D721Med (cell line): ENCODE data around the gene HSF5.
"Not testable (repeated sequence)": the region's sequence is repeated elsewhere in the genome, so short reads cannot be mapped to it uniquely, and the experiment has no call there.

ENCODE experiments used
- DNase-seq: peaks from one replicate; pipeline ENCODE4 v3.0.0; 2011; ENCODE audit warnings: low spot score; ENCODE audit not compliant: insufficient read length
- FAIRE-seq: peaks from 2 replicates; lab custom pipeline; 2011; peaks lifted over from hg19 to GRCh38; lab: Jason Lieb, UNC
- CTCF ChIP-seq: IDR thresholded peaks from 2 replicates; pipeline ENCODE4 v1.5.1; 2012; ENCODE audit warnings: mild to moderate bottlenecking, control low read depth; ENCODE audit not compliant: insufficient read depth; ENCODE audit errors: missing control alignments

HSF5 gene

DNA sequence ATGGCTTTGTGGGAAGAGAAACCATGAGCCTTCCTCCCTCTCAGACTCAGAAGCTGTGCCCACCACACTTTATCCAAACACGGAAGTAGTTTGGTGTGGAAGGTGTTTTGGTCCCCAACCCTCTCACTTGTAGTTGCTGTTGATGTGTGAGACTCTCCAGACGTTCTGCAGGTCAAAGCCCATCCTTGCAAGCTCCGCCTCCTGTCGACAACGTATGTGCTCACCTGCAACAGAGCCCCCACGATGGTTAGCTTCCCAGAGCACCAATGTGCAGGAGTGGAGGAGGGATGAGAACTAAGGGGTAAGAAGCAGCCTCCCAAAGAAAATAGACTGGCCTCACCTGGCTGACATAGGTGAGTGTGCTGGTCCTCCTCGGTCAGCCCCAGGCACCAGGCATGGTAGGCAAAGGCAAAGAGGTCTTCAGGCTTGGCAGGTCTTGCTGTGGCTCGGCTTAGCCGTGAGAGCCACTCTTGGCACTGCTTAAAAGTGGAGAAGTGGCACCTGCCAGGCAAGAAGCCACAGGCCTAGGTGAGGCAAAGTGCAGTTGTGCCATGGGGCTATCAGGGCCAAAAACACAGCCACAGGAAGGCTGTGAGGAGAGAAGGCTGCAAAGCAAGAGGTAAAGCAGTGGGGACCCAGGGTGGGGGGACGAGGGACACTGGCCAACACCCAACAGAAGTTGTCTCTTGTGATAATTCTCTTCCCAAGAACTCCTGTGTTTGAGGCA, 20.3 kb upstream of the HSF5 start:
- no peak for DNase-seq
- FAIRE-seq: no peak
- no peak for TF ChIP-seq CTCF

DNA sequence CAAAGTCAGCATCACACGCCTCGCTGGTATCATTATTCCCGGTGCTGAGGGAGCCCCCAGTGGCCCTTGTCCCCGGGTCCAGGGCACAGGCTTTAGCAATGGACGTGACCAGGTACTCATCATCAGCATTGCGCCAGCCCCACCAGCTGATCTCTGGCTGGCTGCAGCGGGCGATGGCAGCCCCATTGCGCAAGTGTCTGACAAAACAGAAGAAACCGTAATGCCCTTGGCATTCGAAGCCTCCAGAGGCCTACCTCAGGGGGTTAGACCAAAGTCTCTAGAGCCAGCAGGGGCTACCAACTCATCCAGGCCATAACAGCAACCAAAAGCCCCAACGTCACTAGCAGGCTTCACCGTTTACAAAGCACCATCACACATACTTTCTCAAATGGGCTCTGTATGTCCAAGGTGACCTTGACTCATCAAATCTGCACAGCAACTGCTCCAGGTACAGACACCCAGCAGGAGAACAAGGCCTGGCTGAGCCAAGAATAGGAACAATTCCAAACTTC, 19.0 kb upstream of the HSF5 start:
- no peak for FAIRE-seq
- DNase-seq: no peak
- TF ChIP-seq CTCF: no peak

GRCh38 chr17:58506354-58507080, 18.3 kb upstream of the HSF5 start:
- FAIRE-seq: no peak
- no peak for DNase-seq
- TF ChIP-seq CTCF: no peak

DNA sequence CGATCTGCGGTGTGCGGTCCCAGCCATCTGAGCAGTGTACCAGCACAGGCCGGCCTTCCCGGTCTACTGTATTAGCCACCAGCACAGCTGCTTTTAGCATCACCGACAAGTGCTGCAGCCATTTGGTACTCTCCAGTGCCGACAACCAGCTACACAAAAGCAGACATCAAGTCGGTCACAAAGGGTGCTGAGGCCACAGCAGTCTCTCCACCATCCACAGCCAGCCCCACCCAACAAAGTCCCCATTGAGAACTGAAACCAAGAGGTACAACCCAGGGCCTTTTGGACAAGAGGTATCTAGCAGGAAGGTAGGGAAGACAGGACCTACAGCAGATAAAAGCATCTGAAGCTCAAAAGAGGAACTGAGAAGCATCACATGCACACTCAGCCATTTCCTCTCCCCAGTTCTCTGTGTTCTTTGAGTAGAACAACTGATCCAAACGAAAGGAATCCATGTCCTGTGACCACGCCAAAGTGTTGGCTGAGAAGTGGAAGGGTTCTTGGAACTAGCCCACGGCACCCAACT, 16.7 kb upstream of the HSF5 start:
- FAIRE-seq: no peak
- no peak for TF ChIP-seq CTCF
- DNase-seq: no peak

DNA sequence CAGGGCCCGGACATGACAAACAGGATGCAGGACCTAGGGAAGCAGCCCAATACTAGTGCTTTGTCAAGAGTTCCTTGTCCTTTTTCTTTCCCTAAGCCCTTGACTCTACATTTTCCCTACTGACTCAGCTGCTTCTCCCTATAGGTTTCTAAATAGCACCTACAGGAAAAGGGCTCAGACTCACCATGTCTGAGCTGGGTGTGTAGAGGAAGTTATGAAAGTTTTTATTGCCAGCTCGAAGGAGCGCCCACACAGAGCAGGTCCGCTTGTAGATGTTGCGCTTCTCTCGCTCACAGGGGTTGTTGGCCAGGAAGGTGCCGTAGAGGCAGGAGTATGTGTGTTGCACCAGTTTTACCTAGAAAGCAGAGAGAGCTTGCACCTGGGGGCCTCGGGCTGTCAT, 15.7 kb upstream of the HSF5 start:
- DNase-seq (no peak), FAIRE-seq (no peak)
- TF ChIP-seq CTCF: no peak

DNA sequence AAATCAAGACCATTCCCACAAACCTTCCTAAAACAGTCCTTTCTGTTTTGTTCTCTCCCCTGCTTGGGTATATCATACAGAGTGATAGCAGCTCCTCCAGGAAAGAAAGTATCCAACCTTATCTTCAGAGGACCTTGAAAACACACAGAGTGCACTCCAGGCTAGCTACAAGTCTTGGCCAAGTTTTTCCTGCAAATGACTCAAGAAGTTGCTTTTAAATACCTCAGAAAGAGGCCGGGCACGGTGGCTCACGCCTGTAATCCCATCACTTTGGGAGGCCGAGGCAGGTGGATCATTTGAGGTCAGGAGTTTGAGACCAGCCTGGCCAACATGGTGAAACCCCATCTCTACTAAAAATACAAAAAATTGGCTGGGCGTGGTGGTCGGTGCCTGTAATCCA, 14.9 kb upstream of the HSF5 start:
- DNase-seq, FAIRE-seq: not testable (repeated sequence)

DNA sequence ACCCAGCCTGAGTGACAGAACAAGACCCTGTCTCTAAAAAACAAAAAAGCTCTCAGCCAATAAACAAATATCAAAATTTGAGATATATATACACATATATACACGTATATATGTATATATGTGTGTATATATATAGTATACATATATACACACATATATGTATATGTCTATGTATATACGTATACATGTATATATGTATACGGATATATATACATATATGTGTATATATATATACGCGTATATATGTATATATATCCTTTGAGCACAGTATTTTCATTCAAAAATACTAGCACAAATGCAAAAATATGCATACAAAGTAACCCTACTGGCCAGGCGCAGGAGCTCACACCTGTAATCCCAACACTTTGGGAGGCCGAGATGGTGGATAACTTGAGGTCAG, 13.2 kb upstream of the HSF5 start:
- DNase-seq: no peak
- no peak for TF ChIP-seq CTCF
- FAIRE-seq: no peak
